ENCODE results near the gene ARIH2. TPM values are rescaled to one million over a fixed set of nuclear protein-coding genes. Genes with fewer than 3 reads are reported as not detected.

Gene ARIH2
- total RNA-seq, 1 experiment from 2014 or later, result 122 TPM

- no peak overlapping the region for H4K91ac ChIP-seq (ENCODE audit: insufficient read length, low read depth, low read length)
- Mint-ChIP-seq H3K27ac (peak overlapping the region in 2 of 3 experiments; percentile 34 to 54; a peak in 4 of 7 replicates), H3K9me3 (no peaks in the 10 kb centered on the region), H3K4me3 (no peak overlapping the region), H3K27me3 (ENCODE audit: low read depth) (no peaks in the 10 kb centered on the region; the same call in 1 of the 2 replicates), H3K4me1 (peaks cover 10% of the 10 kb centered on the region in 2 experiments), H3K36me3 (ENCODE audit: insufficient read depth in 1 of 3, low read depth in 3 of 3) (peaks cover 23 to 53% (median 34%) of the 10 kb centered on the region in 3 experiments)
- WGBS (ENCODE audit: extremely low coverage, insufficient read length, low lambda C conversion rate), result no CpG with 5 or more reads among the region's 7 CpGs
- no peak overlapping the region for H3K14ac ChIP-seq (ENCODE audit: insufficient read depth, low read length)
- H3K4me2 ChIP-seq (ENCODE audit: insufficient read depth, insufficient read length, low read length), result no peak overlapping the region
- no peak overlapping the region for H3K18ac ChIP-seq (ENCODE audit: insufficient read length, low read depth, low read length)
- no peaks in the 10 kb centered on the region for H3K79me1 ChIP-seq (ENCODE audit: insufficient read depth, low read depth, low read length, poor library complexity, severe bottlenecking)
- no peak overlapping the region for H2BK20ac ChIP-seq (ENCODE audit: low read depth, low read length, poor library complexity, severe bottlenecking)
- no peak overlapping the region for H3K23ac ChIP-seq (ENCODE audit: insufficient read length, low read depth, low read length)
- H3K56ac ChIP-seq (ENCODE audit: insufficient read length, low read depth, low read length), result no peak overlapping the region
- H2BK120ac ChIP-seq (ENCODE audit: low read depth, low read length, poor library complexity, severe bottlenecking), result no peak overlapping the region
- no peak for DNase-seq
- peaks cover 17% of the 10 kb centered on the region for H3K23me2 ChIP-seq (ENCODE audit: insufficient read length, low read depth, low read length, poor library complexity, severe bottlenecking)
- TF ChIP-seq CTCF (conservative IDR thresholded peaks at IDR 0.05), result no peak
- no peak overlapping the region for H3K9ac ChIP-seq (ENCODE audit: extremely low read depth, insufficient read length, low read length)
- no peak overlapping the region for H2AK5ac ChIP-seq (ENCODE audit: insufficient read length, low read length)
- no peaks in the 10 kb centered on the region for H3K27me3 ChIP-seq (ENCODE audit: insufficient read depth, low read length)
- H2AFZ ChIP-seq (ENCODE audit: low read length), result no peak overlapping the region
- no peak overlapping the region for H3T11ph ChIP-seq (ENCODE audit: low read length)
- no peak overlapping the region for H2BK12ac ChIP-seq (ENCODE audit: insufficient read length, low read depth, low read length)
- H3K27ac ChIP-seq (ENCODE audit: insufficient read length, low read depth, low read length), result no peak overlapping the region
- no peaks in the 10 kb centered on the region for H4K20me1 ChIP-seq (ENCODE audit: control insufficient read depth, insufficient read depth, insufficient read length)
- no peak overlapping the region for H4K8ac ChIP-seq (replicated peaks; ENCODE audit: insufficient read length, low read depth, low read length)
- H2BK5ac ChIP-seq (ENCODE audit: insufficient read length, low read length), result no peak overlapping the region
- H4K5ac ChIP-seq (ENCODE audit: insufficient read length, low read depth, low read length), result no peak overlapping the region
- H2BK15ac ChIP-seq (ENCODE audit: low read depth, low read length), result no peak overlapping the region
- no peaks in the 10 kb centered on the region for H3K9me3 ChIP-seq (ENCODE audit: control insufficient read depth, low read depth, low read length)
- H3K4ac ChIP-seq (ENCODE audit: low read depth, low read length), result no peak overlapping the region
- H3K4me1 ChIP-seq (ENCODE audit: insufficient read depth, low read length), result peaks cover 3% of the 10 kb centered on the region; the same call in 1 of the 2 replicates
- H3K79me2 ChIP-seq (ENCODE audit: insufficient read depth, low read length), result no peaks in the 10 kb centered on the region; the same call in 1 of the 2 replicates
These were observed 67.3 kb downstream of the ARIH2 start for GRCh38 chr3:48985831-48986376.
